Uterus (tissue), 4 donors: ENCODE results near the gene PBX1. TPM values are rescaled to one million over a fixed set of nuclear protein-coding genes. Genes with fewer than 3 reads are reported as not detected.

Experiments used
- DNase-seq, 2 donors: peaks; one replicate each; pipeline ENCODE4 v3.0.0-alpha.2; 2019 to 2020
- H3K27ac ChIP-seq, 2 donors: fragments of 200-600 bp; sonication (generic); 1 replicate in 1 of 2; 2 replicates in 1 of 2; pipeline ENCODE4 v1.5.1; 2016 to 2018
- H3K27me3 ChIP-seq, 2 donors: fragments of 200-600 bp; sonication (generic); one replicate each; pipeline ENCODE4 v1.5.1; 2018 to 2019; ENCODE audit warnings: control low read depth in 1 of 2
- H3K36me3 ChIP-seq, 2 donors: fragments of 200-600 bp; sonication (generic); one replicate each; pipeline ENCODE4 v1.5.1; 2019; ENCODE audit warnings: control low read depth in 1 of 2
- H3K4me1 ChIP-seq, 2 donors: fragments of 200-600 bp; sonication (generic); one replicate each; pipeline ENCODE4 v1.5.1; 2018 to 2019; ENCODE audit warnings: control low read depth in 1 of 2
- H3K4me3 ChIP-seq, 2 donors: fragments of 200-600 bp; sonication (generic); 1 replicate in 1 of 2; 2 replicates in 1 of 2; pipeline ENCODE4 v1.5.1; 2018 to 2019; ENCODE audit warnings: mild to moderate bottlenecking in 1 of 2
- H3K9me3 ChIP-seq, 2 donors: fragments of 200-600 bp; sonication (generic); one replicate each; pipeline ENCODE4 v1.5.1; 2019; ENCODE audit warnings: control low read depth in 1 of 2
- POLR2A ChIP-seq, 2 donors: fragments of 450-650 bp; IDR thresholded peaks; one replicate each; pipeline ENCODE4 v1.6.1; 2016; ENCODE audit warnings: antibody characterized with exemption in 2 of 2, mild to moderate bottlenecking in 1 of 2, moderate library complexity in 1 of 2
- intact Hi-C: fragments of 100-400 bp; cut with DNase I; formaldehyde crosslinking; loops from one replicate; pipeline ENCODE4 v1.15.1; 2023; ENCODE audit warnings: low total_unique reads
- total RNA-seq, 4 donors: library from RNA; depleted of rRNA in 3 of 4; stranded (reverse); fragments of >200 nt in 3 of 4; gene quantifications; one replicate each; pipeline versions ENCODE4 v1.1.0 to v1.2.4, GENCODE V29; 2014 to 2023
- TF ChIP-seq, protein P1 (sequence below), 4 experiments: fragments of 200-600 bp in 2 of 4; fragments of 450-650 bp in 2 of 4; sonication (generic) in 2 of 4; IDR thresholded peaks; one replicate each; pipeline ENCODE4 v1.5.1; 2016 to 2019; ENCODE audit warnings: antibody characterized with exemption in 4 of 4, mild to moderate bottlenecking in 2 of 4, moderate library complexity in 1 of 4
- donor health status: DM: yes; HTN: yes; CAD: no.

The PBX1 gene
- total RNA-seq, 4 donors from 2014 or later: 122 to 831 (median 207) TPM

DNA sequence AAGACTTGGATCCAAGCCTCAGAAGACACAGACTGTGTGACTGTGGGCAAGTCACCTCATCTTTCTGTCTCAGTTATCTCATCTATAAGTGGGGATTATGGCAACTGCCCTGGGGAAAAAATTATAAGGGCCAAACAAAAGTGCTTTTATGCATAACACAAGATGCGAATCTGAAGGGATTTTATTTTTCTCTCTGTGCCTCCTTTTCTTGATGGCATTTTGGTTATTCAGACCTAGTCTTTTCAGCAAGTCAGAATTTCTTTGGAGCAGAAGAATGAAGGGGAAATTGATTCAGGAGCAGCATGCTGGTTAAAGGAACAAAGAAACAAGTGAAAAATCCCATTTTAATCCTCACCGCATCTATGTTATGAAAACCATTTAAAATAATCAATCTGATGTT, 86.9 kb downstream of the PBX1 start:
- Histone ChIP-seq H3K36me3 (no peaks in the 10 kb centered on the region), H3K9me3 (no peaks in the 10 kb centered on the region), H3K27me3 (no peaks in the 10 kb centered on the region), H3K27ac (peak overlapping the region; percentile 83 to 89), H3K4me3 (no peak overlapping the region), H3K4me1 (peaks cover 17 to 25% of the 10 kb centered on the region in 2 donors)
- no peak for DNase-seq
- intact Hi-C loops: no loop called here
- TF ChIP-seq, protein P1, sequence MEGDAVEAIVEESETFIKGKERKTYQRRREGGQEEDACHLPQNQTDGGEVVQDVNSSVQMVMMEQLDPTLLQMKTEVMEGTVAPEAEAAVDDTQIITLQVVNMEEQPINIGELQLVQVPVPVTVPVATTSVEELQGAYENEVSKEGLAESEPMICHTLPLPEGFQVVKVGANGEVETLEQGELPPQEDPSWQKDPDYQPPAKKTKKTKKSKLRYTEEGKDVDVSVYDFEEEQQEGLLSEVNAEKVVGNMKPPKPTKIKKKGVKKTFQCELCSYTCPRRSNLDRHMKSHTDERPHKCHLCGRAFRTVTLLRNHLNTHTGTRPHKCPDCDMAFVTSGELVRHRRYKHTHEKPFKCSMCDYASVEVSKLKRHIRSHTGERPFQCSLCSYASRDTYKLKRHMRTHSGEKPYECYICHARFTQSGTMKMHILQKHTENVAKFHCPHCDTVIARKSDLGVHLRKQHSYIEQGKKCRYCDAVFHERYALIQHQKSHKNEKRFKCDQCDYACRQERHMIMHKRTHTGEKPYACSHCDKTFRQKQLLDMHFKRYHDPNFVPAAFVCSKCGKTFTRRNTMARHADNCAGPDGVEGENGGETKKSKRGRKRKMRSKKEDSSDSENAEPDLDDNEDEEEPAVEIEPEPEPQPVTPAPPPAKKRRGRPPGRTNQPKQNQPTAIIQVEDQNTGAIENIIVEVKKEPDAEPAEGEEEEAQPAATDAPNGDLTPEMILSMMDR (IDR thresholded peaks at IDR 0.05): no peak
- TF ChIP-seq POLR2A (IDR thresholded peaks at IDR 0.05): no peak

DNA sequence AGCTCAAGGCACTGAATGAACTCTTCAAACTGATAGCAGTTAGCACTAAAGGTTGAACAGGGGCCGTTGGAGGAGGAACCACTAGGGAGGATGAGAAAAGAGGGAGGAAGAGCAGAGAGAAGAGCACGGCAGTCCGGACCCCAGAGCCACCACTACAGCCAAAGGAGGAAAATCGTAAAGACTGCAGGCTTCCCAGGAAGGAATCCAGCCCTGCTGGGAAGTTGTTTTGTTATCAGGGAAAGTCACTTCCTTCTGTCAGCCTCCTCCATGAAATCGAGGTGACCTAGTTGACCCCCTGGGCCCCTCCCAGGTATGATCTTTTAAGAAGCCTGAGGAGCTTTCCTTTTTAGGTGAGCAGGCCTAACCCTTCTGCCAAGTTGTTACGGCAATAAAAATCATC, 88.2 kb downstream of the PBX1 start:
- peaks cover 20 to 22% of the 10 kb centered on the region in 2 donors for H3K4me1 ChIP-seq
- H3K9me3 ChIP-seq: no peaks in the 10 kb centered on the region
- peak overlapping the region; percentile 83 to 89 for H3K27ac ChIP-seq
- no peaks in the 10 kb centered on the region for H3K36me3 ChIP-seq
- H3K4me3 ChIP-seq: no peak overlapping the region
- intact Hi-C loops: no loop called here
- H3K27me3 ChIP-seq: no peaks in the 10 kb centered on the region
- TF ChIP-seq POLR2A (IDR thresholded peaks at IDR 0.05): no peak
- TF ChIP-seq, protein P1 (IDR thresholded peaks at IDR 0.05): no peak
- peak; percentile 88 to 97 for DNase-seq

DNA sequence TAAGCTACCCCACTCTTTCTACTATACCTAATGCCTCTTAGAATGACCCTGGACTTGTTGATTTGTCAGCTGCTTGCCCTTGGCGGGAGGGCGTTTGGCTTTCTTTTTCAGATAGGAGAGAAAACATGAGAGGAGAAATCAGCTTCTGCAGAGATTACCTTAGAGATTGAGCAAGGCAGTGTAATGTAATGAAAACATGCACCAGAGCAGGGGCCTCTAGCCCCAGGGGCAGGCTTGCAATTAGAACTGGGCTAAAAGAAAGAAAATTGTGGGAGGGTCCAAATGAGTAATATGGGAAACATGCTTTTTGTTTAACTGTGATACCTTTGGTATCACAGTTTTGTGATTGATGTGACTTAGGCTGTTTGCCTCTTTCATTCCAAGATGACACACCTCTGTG, 89.7 kb downstream of the PBX1 start:
- intact Hi-C loops: no loop called here
- no peak for DNase-seq
- H3K9me3 ChIP-seq: no peaks in the 10 kb centered on the region
- no peak overlapping the region for H3K4me3 ChIP-seq
- TF ChIP-seq, protein P1 (IDR thresholded peaks at IDR 0.05): no peak
- no peak for TF ChIP-seq POLR2A (IDR thresholded peaks at IDR 0.05)
- peaks cover 22 to 25% of the 10 kb centered on the region in 2 donors for H3K4me1 ChIP-seq
- no peaks in the 10 kb centered on the region for H3K27me3 ChIP-seq
- H3K27ac ChIP-seq: peak overlapping the region; percentile 83 to 89
- H3K36me3 ChIP-seq: no peaks in the 10 kb centered on the region

DNA sequence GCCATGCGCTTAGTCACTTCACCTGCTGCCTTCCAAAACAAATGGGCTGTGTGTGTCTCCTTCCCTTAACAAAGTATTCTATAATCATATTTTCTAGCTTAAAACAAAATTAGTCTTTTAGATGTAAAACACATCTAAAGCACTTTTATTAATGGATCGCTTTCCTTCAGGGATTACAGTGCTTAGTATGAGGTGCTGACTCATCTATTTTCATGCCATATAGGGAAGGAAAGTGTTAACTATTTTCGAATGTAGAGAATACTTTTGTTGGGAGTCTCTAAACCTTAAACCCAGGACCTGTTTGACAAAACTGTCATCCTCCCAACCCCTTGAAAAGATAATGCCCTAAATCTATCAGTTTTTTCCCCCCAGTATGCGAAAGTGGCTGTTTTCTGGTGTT, 90.2 kb downstream of the PBX1 start:
- Histone ChIP-seq H3K4me1 (peaks cover 22 to 25% of the 10 kb centered on the region in 2 donors), H3K36me3 (no peaks in the 10 kb centered on the region), H3K4me3 (no peak overlapping the region), H3K9me3 (no peaks in the 10 kb centered on the region), H3K27me3 (no peaks in the 10 kb centered on the region), H3K27ac (peak overlapping the region; percentile 83 to 89)
- intact Hi-C loops: no loop called here
- TF ChIP-seq, protein P1 (IDR thresholded peaks at IDR 0.05): no peak
- TF ChIP-seq POLR2A (IDR thresholded peaks at IDR 0.05): no peak
- DNase-seq: no peak

DNA sequence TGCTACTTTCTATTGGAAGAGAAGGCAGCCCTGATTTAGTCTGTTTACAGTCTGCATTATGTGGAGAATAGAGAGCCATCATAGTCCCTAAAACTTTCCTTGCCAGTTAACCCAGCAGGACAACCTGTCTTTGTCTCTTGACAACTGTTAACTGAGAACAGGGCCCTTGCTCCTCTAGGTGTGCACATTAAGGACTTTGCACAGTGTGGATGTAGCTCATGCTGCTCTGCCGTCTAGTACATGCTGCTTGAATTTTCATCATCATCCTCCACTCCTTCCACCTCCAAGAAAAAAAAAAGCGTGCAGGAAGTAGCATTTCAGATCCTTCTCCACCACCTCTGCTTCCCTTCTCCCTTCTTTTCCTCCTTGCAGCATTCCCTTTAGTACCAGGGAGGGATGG, 91.5 kb downstream of the PBX1 start:
- H3K27ac ChIP-seq: peak overlapping the region; percentile 83 to 89
- peaks cover 22 to 25% of the 10 kb centered on the region in 2 donors for H3K4me1 ChIP-seq
- no peaks in the 10 kb centered on the region for H3K9me3 ChIP-seq
- H3K27me3 ChIP-seq: no peaks in the 10 kb centered on the region
- H3K36me3 ChIP-seq: no peaks in the 10 kb centered on the region
- no peak overlapping the region for H3K4me3 ChIP-seq
- intact Hi-C loops: no loop called here
- no peak for DNase-seq
- TF ChIP-seq, protein P1 (IDR thresholded peaks at IDR 0.05): no peak
- TF ChIP-seq POLR2A (IDR thresholded peaks at IDR 0.05): no peak
